Nephron (organoid): Measurements from ENCODE around the gene MLH3.
A peak's percentile ranks its signal among the peaks of the same experiment; 100 is the strongest.

Experiments
- H3K27ac Mint-ChIP-seq, 3 experiments: 2 replicates each; pipeline ENCODE4 v1.8.0; 2020; ENCODE audit warnings: mixed read lengths in 3 of 3, mild to moderate bottlenecking in 2 of 3, moderate library complexity in 1 of 3
- H3K27me3 Mint-ChIP-seq: 2 replicates; pipeline ENCODE4 v1.8.0; 2021; ENCODE audit warnings: low read depth, mild to moderate bottlenecking, moderate library complexity, mixed read lengths
- H3K36me3 Mint-ChIP-seq: 2 replicates; pipeline ENCODE4 v1.8.0; 2020; ENCODE audit warnings: low read depth, mixed read lengths
- H3K4me1 Mint-ChIP-seq: 2 replicates; pipeline ENCODE4 v1.8.0; 2020; ENCODE audit warnings: mixed read lengths
- H3K4me3 Mint-ChIP-seq, 3 experiments: 2 replicates each; pipeline ENCODE4 v1.8.0; 2020; ENCODE audit warnings: mild to moderate bottlenecking in 3 of 3, mixed read lengths in 3 of 3, moderate library complexity in 2 of 3
- H3K9me3 Mint-ChIP-seq: 2 replicates; pipeline ENCODE4 v1.8.0; 2020; ENCODE audit warnings: mixed read lengths
- CTCF ChIP-seq, 3 experiments: fragments of 200-600 bp; sonication (generic); IDR thresholded peaks; one replicate each; pipeline ENCODE4 v1.5.0; 2021; ENCODE audit warnings: antibody characterized with exemption in 3 of 3; ENCODE audit not compliant: unreplicated experiment in 3 of 3

MLH3 gene

DNA sequence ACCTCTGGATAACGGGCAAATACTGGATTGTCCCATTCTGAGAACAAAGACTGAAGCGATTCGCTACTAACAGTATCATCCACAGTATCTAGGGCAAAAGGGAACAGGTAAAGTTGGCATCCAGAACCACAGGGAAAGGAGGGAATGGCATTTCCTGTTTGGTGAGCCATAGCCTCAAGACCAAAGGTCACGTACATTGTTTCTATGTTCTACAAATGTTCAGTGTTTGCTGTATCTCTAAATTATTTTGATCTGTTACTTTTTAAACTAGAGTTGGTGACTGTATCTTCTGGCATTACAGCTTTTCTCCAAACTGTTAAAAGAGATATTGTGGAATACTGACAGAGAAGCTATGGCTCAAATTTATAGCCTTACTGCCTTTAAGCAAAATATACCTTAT is 9.7 kb downstream of the MLH3 start:
- no peaks in the 10 kb centered on the region for H3K27me3 Mint-ChIP-seq

GRCh38 chr14:75040959-75041358 is 10.3 kb downstream of the MLH3 start:
- TF ChIP-seq CTCF (IDR thresholded peaks at IDR 0.05; ENCODE audit: unreplicated experiment in 3 of 3), result no peak
- no peaks in the 10 kb centered on the region for H3K27me3 Mint-ChIP-seq

More for the DNA sequence above, 9.7 kb downstream of the MLH3 start:
- H3K4me1 Mint-ChIP-seq, result peaks cover 33% of the 10 kb centered on the region
- TF ChIP-seq CTCF (IDR thresholded peaks at IDR 0.05; ENCODE audit: unreplicated experiment in 3 of 3), result no peak
- no peaks in the 10 kb centered on the region for H3K9me3 Mint-ChIP-seq
- peaks cover 45% of the 10 kb centered on the region for H3K36me3 Mint-ChIP-seq
- no peak overlapping the region for H3K4me3 Mint-ChIP-seq
- peak overlapping the region; percentile 86 to 97 (median 95) for H3K27ac Mint-ChIP-seq

DNA sequence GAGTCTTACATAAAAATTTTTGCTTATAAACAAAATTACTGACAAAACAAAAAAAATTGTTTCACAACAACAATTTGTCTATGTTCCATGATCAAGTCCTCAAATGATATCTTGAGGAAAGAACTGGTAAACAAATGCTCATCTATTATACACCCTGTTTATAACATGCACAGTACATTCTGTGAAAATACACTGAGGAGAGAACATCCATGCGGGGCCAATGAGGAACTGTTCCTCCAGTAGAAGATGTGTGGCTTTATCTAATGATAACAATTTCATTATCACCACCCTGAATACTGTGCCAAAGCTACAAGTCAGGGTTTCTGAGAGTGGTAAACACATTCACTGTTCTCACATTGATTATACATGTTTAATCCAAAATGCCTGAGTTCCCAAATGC is 10.8 kb downstream of the MLH3 start:
- H3K9me3 Mint-ChIP-seq, result no peaks in the 10 kb centered on the region
- peaks cover 24% of the 10 kb centered on the region for H3K4me1 Mint-ChIP-seq
- TF ChIP-seq CTCF (IDR thresholded peaks at IDR 0.05; ENCODE audit: unreplicated experiment in 3 of 3), result no peak
- H3K27me3 Mint-ChIP-seq, result no peaks in the 10 kb centered on the region
- H3K4me3 Mint-ChIP-seq, result no peak overlapping the region
- H3K27ac Mint-ChIP-seq, result peak overlapping the region in 1 of 3 experiments; percentile 20
- peaks cover 48% of the 10 kb centered on the region for H3K36me3 Mint-ChIP-seq

More at GRCh38 chr14:75040959-75041358, 10.3 kb downstream of the MLH3 start:
- Mint-ChIP-seq H3K27ac (peak overlapping the region; percentile 86 to 97 (median 95)), H3K4me3 (no peak overlapping the region), H3K36me3 (peaks cover 43% of the 10 kb centered on the region), H3K4me1 (peaks cover 28% of the 10 kb centered on the region), H3K9me3 (no peaks in the 10 kb centered on the region)

DNA sequence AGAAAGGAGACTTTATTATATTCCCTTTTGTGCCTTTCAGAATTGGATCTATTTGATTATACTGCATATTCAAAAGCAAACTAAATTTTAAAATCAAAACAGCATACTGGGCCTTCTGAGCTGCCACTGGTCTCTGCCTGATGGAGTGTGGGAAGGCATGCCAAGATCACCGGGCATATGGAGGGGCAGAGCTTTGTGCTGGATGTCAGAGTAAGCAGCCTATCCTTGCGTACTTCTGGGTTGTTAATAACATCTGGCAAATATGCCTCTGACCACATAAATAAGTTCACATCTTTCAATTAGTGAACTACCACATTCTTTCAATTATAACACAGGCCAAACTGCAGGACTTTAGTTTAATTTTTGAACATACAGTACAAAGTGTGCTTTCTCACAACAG is 18.3 kb downstream of the MLH3 start:
- Mint-ChIP-seq H3K9me3 (no peaks in the 10 kb centered on the region), H3K27ac (no peak overlapping the region), H3K4me1 (no peaks in the 10 kb centered on the region), H3K27me3 (no peaks in the 10 kb centered on the region), H3K36me3 (peaks cover 75% of the 10 kb centered on the region), H3K4me3 (no peak overlapping the region)
- TF ChIP-seq CTCF (IDR thresholded peaks at IDR 0.05; ENCODE audit: unreplicated experiment in 3 of 3), result no peak

- Mint-ChIP-seq H3K36me3 (peaks cover 61% of the 10 kb centered on the region), H3K9me3 (no peaks in the 10 kb centered on the region), H3K27ac (no peak overlapping the region), H3K27me3 (no peaks in the 10 kb centered on the region), H3K4me3 (no peak overlapping the region), H3K4me1 (no peaks in the 10 kb centered on the region)
- no peak for TF ChIP-seq CTCF (IDR thresholded peaks at IDR 0.05; ENCODE audit: unreplicated experiment in 3 of 3)
Measured at GRCh38 chr14:75030147-75030546, 21.1 kb downstream of the MLH3 start.

DNA sequence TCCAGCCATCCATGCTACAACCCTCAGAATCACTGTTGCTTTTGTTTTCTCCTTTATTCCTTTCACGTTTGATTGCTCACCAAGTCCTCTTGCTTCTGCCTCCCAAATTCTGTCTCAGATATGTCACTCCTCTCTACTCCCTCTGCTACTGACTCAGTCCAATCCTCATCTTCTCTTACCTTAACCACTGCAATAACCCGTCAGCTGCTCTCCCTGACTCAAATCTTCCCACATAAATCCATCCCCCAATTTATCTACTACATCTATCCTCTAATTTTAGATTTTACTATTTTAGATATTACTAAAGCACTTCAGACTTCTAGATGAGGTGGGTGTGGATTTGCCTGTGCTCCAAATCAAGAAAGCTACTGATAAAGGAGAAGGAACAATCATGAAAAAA is 25.4 kb downstream of the MLH3 start:
- H3K27me3 Mint-ChIP-seq, result no peaks in the 10 kb centered on the region
- no peak for TF ChIP-seq CTCF (IDR thresholded peaks at IDR 0.05; ENCODE audit: unreplicated experiment in 3 of 3)
- H3K27ac Mint-ChIP-seq, result no peak overlapping the region
- H3K36me3 Mint-ChIP-seq, result peaks cover 51% of the 10 kb centered on the region
- no peak overlapping the region for H3K4me3 Mint-ChIP-seq
- H3K9me3 Mint-ChIP-seq, result no peaks in the 10 kb centered on the region
- H3K4me1 Mint-ChIP-seq, result no peaks in the 10 kb centered on the region
